ENCODE measurements around the gene RETN.

Gene RETN

DNA sequence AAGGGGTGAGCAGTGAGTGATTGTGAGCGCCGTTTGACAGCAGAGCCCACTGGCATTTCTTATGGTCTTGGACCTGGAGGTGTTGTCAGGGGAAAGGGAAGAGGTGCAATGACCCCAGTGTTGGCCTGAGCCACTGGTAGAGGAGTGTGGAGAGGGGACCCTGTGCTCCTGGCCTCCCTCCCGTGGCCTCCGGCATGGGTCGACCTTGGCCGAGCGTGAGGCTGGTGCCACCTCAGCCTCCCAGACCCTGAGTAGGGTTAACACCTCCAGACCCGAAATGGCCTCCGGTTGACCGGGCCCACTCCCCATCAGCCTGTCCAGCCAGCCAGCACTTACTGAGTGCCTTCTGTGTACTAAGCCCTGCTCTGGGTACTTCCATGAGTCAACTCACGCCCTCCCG lies 18.3 kb downstream of the RETN start:
- H3K4me1 ChIP-seq (ENCODE audit: control extremely low read depth in 1 of 4, control insufficient read depth in 4 of 4, insufficient read depth in 4 of 4, low read length in 3 of 4): peaks cover 0 to 6% (median 3%) of the 10 kb centered on the region in 4 experiments
- no peak for DNase-seq
- H3K27me3 ChIP-seq (replicated peaks in 2 of 5; ENCODE audit: control insufficient read depth in 4 of 5, insufficient read depth in 5 of 5, low read length in 4 of 5): peaks cover 0 to 6% (median 0%) of the 10 kb centered on the region in 5 experiments
- H3K27ac ChIP-seq (ENCODE audit: insufficient read depth in 1 of 2, low read depth in 1 of 2, low read length in 2 of 2, poor library complexity in 1 of 2, severe bottlenecking in 2 of 2): no peak overlapping the region
- ChIA-PET POLR2A (no interaction called here), CTCF (interaction anchor here (1.3 kb wide), 1 partner anchor 48 kb away, joined by 4 read pairs; no protein-coding TSS in a partner anchor)
- H3K4me3 ChIP-seq (ENCODE audit: control insufficient read depth in 1 of 7, extremely low read depth in 1 of 7, insufficient read depth in 4 of 7, low read depth in 2 of 7, low read length in 6 of 7): no peak overlapping the region
- H3K9me3 ChIP-seq (ENCODE audit: control extremely low read depth in 1 of 5, control insufficient read depth in 4 of 5, insufficient read depth in 2 of 5, low read depth in 1 of 5, low read length in 4 of 5): no peaks in the 10 kb centered on the region
- peaks cover 0 to 24% (median 10%) of the 10 kb centered on the region in 4 experiments for H3K36me3 ChIP-seq (ENCODE audit: control insufficient read depth in 4 of 4, insufficient read depth in 4 of 4, low read length in 3 of 4)
- 98% methylated on average over 12 of the region's 12 CpGs for WGBS (ENCODE audit: insufficient coverage)

DNA sequence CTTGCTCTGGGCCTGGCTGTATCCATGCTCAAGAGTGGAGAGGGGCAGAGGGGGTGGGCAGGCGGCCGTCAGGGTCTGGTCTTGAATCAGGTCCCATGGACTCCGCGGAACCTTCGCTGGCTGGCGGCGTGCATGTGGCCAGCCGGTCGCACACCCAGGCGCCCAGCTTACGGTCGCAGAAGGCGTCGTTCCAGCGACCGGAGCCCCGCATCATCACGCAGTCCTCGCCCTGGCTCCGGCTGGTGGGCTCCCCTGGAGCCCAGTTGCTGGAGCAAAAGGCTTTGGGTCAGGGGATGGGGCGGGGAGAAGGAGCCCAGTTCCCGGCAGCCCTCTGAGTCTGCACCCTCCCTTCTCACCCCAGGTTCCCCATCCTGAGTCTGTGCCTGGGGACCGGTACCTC lies 20.3 kb downstream of the RETN start:
- DNase-seq: no peak
- 44% methylated on average over 18 of the region's 23 CpGs for WGBS (ENCODE audit: insufficient coverage)
- H3K27me3 ChIP-seq (replicated peaks in 2 of 5; ENCODE audit: control insufficient read depth in 4 of 5, insufficient read depth in 5 of 5, low read length in 4 of 5): peaks cover 0 to 6% (median 0%) of the 10 kb centered on the region in 5 experiments
- ChIA-PET CTCF (no interaction called here), POLR2A (no interaction called here)
- H3K36me3 ChIP-seq (ENCODE audit: control insufficient read depth in 4 of 4, insufficient read depth in 4 of 4, low read length in 3 of 4): peaks cover 0 to 8% (median 2%) of the 10 kb centered on the region in 4 experiments
- H3K9me3 ChIP-seq (ENCODE audit: control extremely low read depth in 1 of 5, control insufficient read depth in 4 of 5, insufficient read depth in 2 of 5, low read depth in 1 of 5, low read length in 4 of 5): no peaks in the 10 kb centered on the region
- no peak overlapping the region for H3K4me3 ChIP-seq (ENCODE audit: control insufficient read depth in 1 of 7, extremely low read depth in 1 of 7, insufficient read depth in 4 of 7, low read depth in 2 of 7, low read length in 6 of 7)
- H3K4me1 ChIP-seq (ENCODE audit: control extremely low read depth in 1 of 4, control insufficient read depth in 4 of 4, insufficient read depth in 4 of 4, low read length in 3 of 4): peaks cover 0 to 3% (median 1%) of the 10 kb centered on the region in 4 experiments
- H3K27ac ChIP-seq (ENCODE audit: insufficient read depth in 1 of 2, low read depth in 1 of 2, low read length in 2 of 2, poor library complexity in 1 of 2, severe bottlenecking in 2 of 2): no peak overlapping the region

DNA sequence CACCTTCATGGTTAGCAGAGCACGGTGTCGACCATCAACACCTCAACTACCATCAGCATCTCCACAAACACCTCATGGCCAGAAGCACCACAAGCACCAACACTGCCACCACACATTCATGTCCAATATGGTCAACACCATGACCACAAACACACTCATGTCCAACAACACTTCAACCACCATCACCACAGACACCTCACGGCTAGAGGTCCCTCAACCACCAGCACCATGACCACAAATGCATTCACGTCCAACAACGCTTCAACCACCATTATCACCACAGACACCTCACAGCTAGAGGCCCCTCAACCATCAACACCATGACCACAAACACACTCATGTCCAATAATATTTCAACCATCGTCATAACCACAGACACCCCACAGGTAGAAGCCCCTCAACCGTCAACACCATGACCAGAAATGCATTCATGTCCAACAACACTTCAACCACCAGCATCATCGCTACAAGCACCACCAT lies 22.0 kb downstream of the RETN start:
- no peaks in the 10 kb centered on the region for H3K9me3 ChIP-seq (ENCODE audit: control extremely low read depth in 1 of 5, control insufficient read depth in 4 of 5, insufficient read depth in 2 of 5, low read depth in 1 of 5, low read length in 4 of 5)
- H3K4me3 ChIP-seq (ENCODE audit: control insufficient read depth in 1 of 7, extremely low read depth in 1 of 7, insufficient read depth in 4 of 7, low read depth in 2 of 7, low read length in 6 of 7): no peak overlapping the region
- CTCF ChIA-PET: no interaction called here
- POLR2A ChIA-PET: no interaction called here
- DNase-seq: no peak
- H3K27me3 ChIP-seq (replicated peaks in 2 of 5; ENCODE audit: control insufficient read depth in 4 of 5, insufficient read depth in 5 of 5, low read length in 4 of 5): peaks cover 0 to 6% (median 0%) of the 10 kb centered on the region in 5 experiments
- no peak overlapping the region for H3K27ac ChIP-seq (ENCODE audit: insufficient read depth in 1 of 2, low read depth in 1 of 2, low read length in 2 of 2, poor library complexity in 1 of 2, severe bottlenecking in 2 of 2)
- H3K4me1 ChIP-seq (ENCODE audit: control extremely low read depth in 1 of 4, control insufficient read depth in 4 of 4, insufficient read depth in 4 of 4, low read length in 3 of 4): peaks cover 0 to 3% (median 1%) of the 10 kb centered on the region in 4 experiments
- no peaks in the 10 kb centered on the region for H3K36me3 ChIP-seq (ENCODE audit: control insufficient read depth in 4 of 4, insufficient read depth in 4 of 4, low read length in 3 of 4)
- WGBS (ENCODE audit: insufficient coverage): 100% methylated on average over 8 of the region's 8 CpGs

DNA sequence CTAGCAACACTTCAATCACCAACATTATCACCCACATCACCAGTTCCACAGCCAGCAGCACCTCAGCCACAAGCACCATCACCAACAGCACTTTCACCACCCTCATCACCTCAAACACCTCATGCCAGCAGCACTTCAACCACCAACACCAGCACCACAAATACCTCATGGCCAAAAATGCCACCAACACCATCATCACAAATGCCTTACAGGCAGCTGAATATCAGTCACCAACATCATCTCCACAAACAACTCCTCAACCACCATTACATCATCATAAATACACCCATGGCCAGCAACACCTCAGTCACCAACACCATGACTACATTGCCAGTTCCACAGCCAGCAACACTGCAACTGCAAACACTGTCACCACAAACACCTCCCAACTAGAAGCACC lies 22.6 kb downstream of the RETN start:
- H3K27me3 ChIP-seq (replicated peaks in 2 of 5; ENCODE audit: control insufficient read depth in 4 of 5, insufficient read depth in 5 of 5, low read length in 4 of 5): peaks cover 0 to 6% (median 0%) of the 10 kb centered on the region in 5 experiments
- peaks cover 0 to 3% (median 1%) of the 10 kb centered on the region in 4 experiments for H3K4me1 ChIP-seq (ENCODE audit: control extremely low read depth in 1 of 4, control insufficient read depth in 4 of 4, insufficient read depth in 4 of 4, low read length in 3 of 4)
- no peaks in the 10 kb centered on the region for H3K36me3 ChIP-seq (ENCODE audit: control insufficient read depth in 4 of 4, insufficient read depth in 4 of 4, low read length in 3 of 4)
- ChIA-PET POLR2A (no interaction called here), CTCF (no interaction called here)
- no peak for DNase-seq
- no peak overlapping the region for H3K27ac ChIP-seq (ENCODE audit: insufficient read depth in 1 of 2, low read depth in 1 of 2, low read length in 2 of 2, poor library complexity in 1 of 2, severe bottlenecking in 2 of 2)
- no peak overlapping the region for H3K4me3 ChIP-seq (ENCODE audit: control insufficient read depth in 1 of 7, extremely low read depth in 1 of 7, insufficient read depth in 4 of 7, low read depth in 2 of 7, low read length in 6 of 7)
- no peaks in the 10 kb centered on the region for H3K9me3 ChIP-seq (ENCODE audit: control extremely low read depth in 1 of 5, control insufficient read depth in 4 of 5, insufficient read depth in 2 of 5, low read depth in 1 of 5, low read length in 4 of 5)

DNA sequence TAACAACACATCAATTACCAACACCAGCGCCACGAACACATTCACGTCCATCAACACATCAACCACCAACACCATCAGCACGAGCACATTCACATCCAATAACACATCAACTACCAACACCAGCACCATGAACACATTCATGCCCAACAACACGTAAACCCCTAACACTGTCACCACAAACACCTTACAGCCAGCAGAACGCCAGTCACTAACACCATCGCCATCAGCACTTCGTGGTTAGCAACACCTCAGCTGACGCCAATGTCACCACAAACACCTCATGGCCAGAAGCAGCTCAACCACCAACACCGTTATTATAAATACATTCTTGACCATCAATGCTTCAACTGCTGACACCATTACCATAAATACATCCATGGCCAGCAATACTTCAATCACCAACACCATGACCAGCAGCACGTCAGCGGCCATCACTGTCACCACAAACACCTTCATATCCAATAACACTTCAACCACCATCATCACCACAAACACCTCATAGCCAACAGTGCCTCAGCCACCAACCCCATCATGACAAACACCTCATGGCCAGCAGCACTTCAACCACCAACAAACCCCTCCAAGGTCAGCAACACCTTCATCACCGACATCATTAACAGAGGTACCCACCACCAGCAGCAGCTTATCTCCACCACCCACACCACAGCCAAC lies 23.7 kb downstream of the RETN start:
- ChIA-PET CTCF (no interaction called here), POLR2A (no interaction called here)
- Histone ChIP-seq H3K36me3 (ENCODE audit: control insufficient read depth in 4 of 4, insufficient read depth in 4 of 4, low read length in 3 of 4) (no peaks in the 10 kb centered on the region), H3K9me3 (ENCODE audit: control extremely low read depth in 1 of 5, control insufficient read depth in 4 of 5, insufficient read depth in 2 of 5, low read depth in 1 of 5, low read length in 4 of 5) (no peaks in the 10 kb centered on the region), H3K27me3 (replicated peaks in 2 of 5; ENCODE audit: control insufficient read depth in 4 of 5, insufficient read depth in 5 of 5, low read length in 4 of 5) (peaks cover 0 to 6% (median 2%) of the 10 kb centered on the region in 5 experiments), H3K27ac (ENCODE audit: insufficient read depth in 1 of 2, low read depth in 1 of 2, low read length in 2 of 2, poor library complexity in 1 of 2, severe bottlenecking in 2 of 2) (no peak overlapping the region), H3K4me1 (ENCODE audit: control extremely low read depth in 1 of 4, control insufficient read depth in 4 of 4, insufficient read depth in 4 of 4, low read length in 3 of 4) (peaks cover 0 to 3% (median 1%) of the 10 kb centered on the region in 4 experiments), H3K4me3 (ENCODE audit: control insufficient read depth in 1 of 7, extremely low read depth in 1 of 7, insufficient read depth in 4 of 7, low read depth in 2 of 7, low read length in 6 of 7) (no peak overlapping the region)
- WGBS (ENCODE audit: insufficient coverage): 96% methylated on average over 8 of the region's 13 CpGs
- DNase-seq: no peak

DNA sequence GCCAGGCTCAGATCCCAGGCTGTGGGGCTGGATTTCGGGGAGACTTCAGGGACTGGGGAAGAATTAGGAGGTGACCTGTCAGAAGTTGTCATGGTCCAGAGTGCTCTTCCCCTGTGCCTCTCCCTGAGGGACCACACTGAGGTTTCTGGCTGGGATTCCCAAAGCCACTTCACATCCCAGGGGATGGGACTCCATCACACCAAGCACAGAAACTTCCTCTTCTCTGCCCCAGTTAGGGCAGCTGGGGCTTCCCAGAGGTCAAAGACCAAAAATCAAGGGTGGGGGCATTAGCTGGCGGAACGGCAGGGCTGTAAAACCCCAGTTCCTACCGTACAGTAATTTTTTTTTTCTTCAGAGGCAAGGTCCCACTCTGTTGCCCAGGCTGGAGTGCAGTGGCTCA lies 25.6 kb downstream of the RETN start:
- CTCF ChIA-PET: no interaction called here
- 91% methylated on average over 3 of the region's 4 CpGs for WGBS (ENCODE audit: insufficient coverage)
- Histone ChIP-seq H3K27ac (ENCODE audit: insufficient read depth in 1 of 2, low read depth in 1 of 2, low read length in 2 of 2, poor library complexity in 1 of 2, severe bottlenecking in 2 of 2) (no peak overlapping the region), H3K36me3 (ENCODE audit: control insufficient read depth in 4 of 4, insufficient read depth in 4 of 4, low read length in 3 of 4) (no peaks in the 10 kb centered on the region), H3K27me3 (replicated peaks in 2 of 5; ENCODE audit: control insufficient read depth in 4 of 5, insufficient read depth in 5 of 5, low read length in 4 of 5) (peaks cover 0 to 6% (median 0%) of the 10 kb centered on the region in 5 experiments), H3K9me3 (ENCODE audit: control extremely low read depth in 1 of 5, control insufficient read depth in 4 of 5, insufficient read depth in 2 of 5, low read depth in 1 of 5, low read length in 4 of 5) (no peaks in the 10 kb centered on the region), H3K4me3 (ENCODE audit: control insufficient read depth in 1 of 7, extremely low read depth in 1 of 7, insufficient read depth in 4 of 7, low read depth in 2 of 7, low read length in 6 of 7) (no peak overlapping the region), H3K4me1 (ENCODE audit: control extremely low read depth in 1 of 4, control insufficient read depth in 4 of 4, insufficient read depth in 4 of 4, low read length in 3 of 4) (peaks cover 0 to 10% (median 4%) of the 10 kb centered on the region in 4 experiments)
- POLR2A ChIA-PET: no interaction called here
- DNase-seq: no peak

DNA sequence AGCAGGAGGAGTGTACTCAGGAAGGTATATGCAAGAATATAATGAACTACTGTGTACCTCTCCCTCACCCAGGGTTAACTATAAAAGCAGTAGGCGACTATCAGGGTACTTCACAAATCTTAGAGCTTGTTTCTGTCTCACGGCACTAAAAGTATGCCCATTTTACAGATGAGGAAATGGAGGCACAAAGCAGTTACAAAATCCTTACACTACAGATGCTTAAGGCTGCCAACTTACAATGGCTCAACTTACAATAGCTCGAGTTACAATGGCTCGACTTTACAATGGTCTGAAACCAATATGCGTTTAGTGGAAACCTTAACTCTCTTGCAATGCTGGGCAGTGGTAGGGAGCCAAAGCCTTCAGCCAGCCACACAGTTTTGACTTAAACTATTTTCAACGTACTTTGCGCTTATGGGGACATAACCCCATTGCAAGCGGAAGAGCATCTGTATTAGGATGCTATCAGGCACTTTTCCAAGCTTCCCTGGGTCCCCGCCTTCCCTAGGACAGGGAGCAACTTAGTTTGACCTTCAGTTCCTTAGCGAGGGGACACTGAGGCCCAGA lies 29.0 kb downstream of the RETN start:
- no peaks in the 10 kb centered on the region for H3K9me3 ChIP-seq (ENCODE audit: control extremely low read depth in 1 of 5, control insufficient read depth in 4 of 5, insufficient read depth in 2 of 5, low read depth in 1 of 5, low read length in 4 of 5)
- H3K4me3 ChIP-seq (ENCODE audit: control insufficient read depth in 1 of 7, extremely low read depth in 1 of 7, insufficient read depth in 4 of 7, low read depth in 2 of 7, low read length in 6 of 7): no peak overlapping the region
- peaks cover 0 to 13% (median 7%) of the 10 kb centered on the region in 4 experiments for H3K4me1 ChIP-seq (ENCODE audit: control extremely low read depth in 1 of 4, control insufficient read depth in 4 of 4, insufficient read depth in 4 of 4, low read length in 3 of 4)
- H3K27me3 ChIP-seq (replicated peaks in 2 of 5; ENCODE audit: control insufficient read depth in 4 of 5, insufficient read depth in 5 of 5, low read length in 4 of 5): peaks cover 0 to 6% (median 0%) of the 10 kb centered on the region in 5 experiments
- CTCF ChIA-PET: interaction anchor here (0.5 to 2.6 kb wide), 3 partner anchors 17 to 486 kb away, joined by 3 to 11 read pairs (median 3); partner anchors contain the start of gene TRAPPC5
- WGBS (ENCODE audit: insufficient coverage): 98% methylated on average over 8 of the region's 10 CpGs
- no peak for DNase-seq
- POLR2A ChIA-PET: no interaction called here
- H3K27ac ChIP-seq (ENCODE audit: insufficient read depth in 1 of 2, low read depth in 1 of 2, low read length in 2 of 2, poor library complexity in 1 of 2, severe bottlenecking in 2 of 2): no peak overlapping the region
- H3K36me3 ChIP-seq (ENCODE audit: control insufficient read depth in 4 of 4, insufficient read depth in 4 of 4, low read length in 3 of 4): no peaks in the 10 kb centered on the region

Measured in common myeloid progenitor, CD34-positive (primary cell).